Panc1 (cell line): ENCODE data around the gene RGS14. TPM values are rescaled to one million over a fixed set of nuclear protein-coding genes. Genes with fewer than 3 reads are reported as not detected.

Source experiments
- ATAC-seq: fragments of 200-7000 bp; cut with Tn5 transposase; 2 replicates; pipeline ENCODE4 v1.9.1; 2020; ENCODE audit warnings: mild to moderate bottlenecking, moderate library complexity
- BruUV-seq: library from RNA; stranded (reverse); fragments of 400-500 nt; replicated peaks from 2 replicates; lab custom pipeline; 2021; lab: Mats Ljungman, UMichigan
- CTCF ChIA-PET: fragments of 300-600 bp; sonication (Branson Sonifier 250); formaldehyde crosslinking; loops from one replicate; lab custom pipeline; 2022; ENCODE audit warnings: antibody characterized with exemption; lab: Charles Lee
- POLR2A ChIA-PET: fragments of 300-600 bp; sonication (Branson Sonifier 250); formaldehyde crosslinking; loops from one replicate; lab custom pipeline; 2022; ENCODE audit warnings: antibody characterized with exemption; lab: Charles Lee
- DNase-seq: peaks from one replicate; pipeline ENCODE4 v3.0.0-alpha.2; 2010; ENCODE audit warnings: low read depth, low spot score
- H3K27ac ChIP-seq: 2 replicates; pipeline ENCODE4 v1.5.1; 2011; ENCODE audit warnings: mild to moderate bottlenecking, low read length, inconsistent platforms
- H3K27me3 ChIP-seq: fragments of 200-500 bp; sonication (Bioruptor generic); 2 replicates; pipeline ENCODE4 v1.6.0; 2014; ENCODE audit warnings: low read length, inconsistent platforms; ENCODE audit not compliant: control insufficient read depth, insufficient read depth
- H3K36me3 ChIP-seq: fragments of 200-500 bp; sonication (Bioruptor generic); 2 replicates; pipeline ENCODE4 v1.5.1; 2014; ENCODE audit warnings: inconsistent platforms, mild to moderate bottlenecking, low read length, moderate library complexity; ENCODE audit not compliant: control insufficient read depth, insufficient read depth
- H3K4me1 ChIP-seq: 2 replicates; pipeline ENCODE4 v1.5.1; 2011; ENCODE audit warnings: inconsistent platforms, mild to moderate bottlenecking, low read length, moderate library complexity; ENCODE audit not compliant: control insufficient read depth, insufficient read depth
- H3K4me3 ChIP-seq, 2 experiments: 2 replicates each; pipeline ENCODE4 v1.5.1; 2011 to 2012; ENCODE audit warnings: low read depth in 2 of 2, low read length in 2 of 2, mild to moderate bottlenecking in 2 of 2, inconsistent platforms in 1 of 2, moderate library complexity in 1 of 2
- H3K9me3 ChIP-seq: fragments of 200-500 bp; sonication (Bioruptor generic); 2 replicates; pipeline ENCODE4 v1.5.1; 2014; ENCODE audit warnings: low read depth, mild to moderate bottlenecking, inconsistent platforms, low read length, moderate library complexity; ENCODE audit not compliant: control insufficient read depth, insufficient read depth
- CTCF ChIP-seq: fragments of 450-650 bp; IDR thresholded peaks from 2 replicates; pipeline ENCODE4 v1.5.1; 2017; ENCODE audit warnings: mild to moderate bottlenecking
- POLR2AphosphoS5 ChIP-seq: IDR thresholded peaks from 2 replicates; pipeline ENCODE4 v1.6.1; 2012; ENCODE audit warnings: mild to moderate bottlenecking, low read depth, low read length, moderate library complexity
- REST ChIP-seq, 2 experiments: IDR thresholded peaks; 2 replicates each; pipeline ENCODE4 v1.6.1; 2011 to 2012; ENCODE audit warnings: low read depth in 2 of 2, control low read depth in 1 of 2, low read length in 1 of 2, mild to moderate bottlenecking in 1 of 2, moderate library complexity in 1 of 2; ENCODE audit not compliant: insufficient read depth in 1 of 2
- SIN3A ChIP-seq: IDR thresholded peaks from 2 replicates; pipeline ENCODE4 v1.6.1; 2012; ENCODE audit warnings: low read depth, mild to moderate bottlenecking, low read length, moderate library complexity, borderline replicate concordance; ENCODE audit not compliant: insufficient read depth
- TCF7L2 ChIP-seq: IDR thresholded peaks from 2 replicates; pipeline ENCODE4 v1.6.1; 2011; ENCODE audit warnings: mild to moderate bottlenecking, low read depth, low read length, inconsistent platforms
- in situ Hi-C: cut with HindIII; loops from 2 replicates; pipeline ENCODE4 v1.10.0; 2016; ENCODE audit warnings: low sequenced_read_pairs, low pct_unique_long_range_greater_than_20kb
- intact Hi-C: fragments of 100-400 bp; cut with micrococcal nuclease; formaldehyde crosslinking; loops from one replicate; pipeline ENCODE4 v1.10.0; 2022; ENCODE audit not compliant: unreplicated experiment
- total RNA-seq: library from RNA; stranded (reverse); gene quantifications from one replicate; pipeline ENCODE4 v1.2.1, GENCODE V29; 2021; ENCODE audit not compliant: unreplicated experiment

Gene RGS14
- total RNA-seq, 1 experiment from 2014 or later: 13.5 TPM

- TF ChIP-seq TCF7L2 (no peak), REST (IDR thresholded peaks at IDR 0.05; ENCODE audit: insufficient read depth in 1 of 2, low read depth in 2 of 2, low read length in 1 of 2) (no peak), CTCF (no peak), SIN3A (no peak), POLR2AphosphoS5 (no peak)
- H3K36me3 ChIP-seq: no peaks in the 10 kb centered on the region
- POLR2A ChIA-PET: no interaction called here
- no peak for DNase-seq
- no peaks in the 10 kb centered on the region for H3K9me3 ChIP-seq
- intact Hi-C loops (no loop called here), in situ Hi-C loops (no loop called here)
- no peak for ATAC-seq
- peaks cover 18% of the 10 kb centered on the region for H3K4me1 ChIP-seq
- no peak overlapping the region for H3K27ac ChIP-seq
- CTCF ChIA-PET: no interaction called here
- no peaks in the 10 kb centered on the region for H3K27me3 ChIP-seq
- no peak overlapping the region for H3K4me3 ChIP-seq
- no TSS peak for BruUV-seq
Observed at GRCh38 chr5:177362292-177362609, 4.5 kb downstream of the RGS14 start.

- Histone ChIP-seq H3K9me3 (no peaks in the 10 kb centered on the region), H3K27me3 (no peaks in the 10 kb centered on the region), H3K4me1 (peaks cover 20% of the 10 kb centered on the region), H3K36me3 (no peaks in the 10 kb centered on the region), H3K4me3 (peak overlapping the region; percentile 45 to 61), H3K27ac (peak overlapping the region; percentile 29; the same call in 1 of the 2 replicates)
- ATAC-seq: peak; percentile 68
- DNase-seq: no peak
- CTCF ChIA-PET: no interaction called here
- POLR2A ChIA-PET: no interaction called here
- TF ChIP-seq REST (IDR thresholded peaks at IDR 0.05; ENCODE audit: insufficient read depth in 1 of 2, low read depth in 2 of 2, low read length in 1 of 2): no peak
- TF ChIP-seq TCF7L2: no peak
- no peak for TF ChIP-seq SIN3A
- TF ChIP-seq POLR2AphosphoS5: no peak
- no peak for TF ChIP-seq CTCF
- no TSS peak for BruUV-seq
- in situ Hi-C loops: no loop called here
- intact Hi-C loops: no loop called here
Observed at GRCh38 chr5:177362610-177363507, 5.1 kb downstream of the RGS14 start.
